Ovary (tissue), 3 donors: ENCODE data around the gene DYNC1LI2.

Experiments used
- POLR2A ChIP-seq: fragments of 450-650 bp; IDR thresholded peaks from one replicate; pipeline ENCODE4 v1.6.1; 2017; ENCODE audit warnings: antibody characterized with exemption, mild to moderate bottlenecking, moderate library complexity
- TF ChIP-seq, protein P1 (sequence below), 3 donors: fragments of 450-650 bp in 2 of 3; fragments of 200-600 bp in 1 of 3; IDR thresholded peaks; one replicate each; pipeline versions ENCODE4 v1.5.1 to v1.8.0; 2016 to 2022; ENCODE audit warnings: antibody characterized with exemption in 3 of 3, mild to moderate bottlenecking in 1 of 3
- donor health status: DM: no; HTN: no; CAD: no.

DNA sequence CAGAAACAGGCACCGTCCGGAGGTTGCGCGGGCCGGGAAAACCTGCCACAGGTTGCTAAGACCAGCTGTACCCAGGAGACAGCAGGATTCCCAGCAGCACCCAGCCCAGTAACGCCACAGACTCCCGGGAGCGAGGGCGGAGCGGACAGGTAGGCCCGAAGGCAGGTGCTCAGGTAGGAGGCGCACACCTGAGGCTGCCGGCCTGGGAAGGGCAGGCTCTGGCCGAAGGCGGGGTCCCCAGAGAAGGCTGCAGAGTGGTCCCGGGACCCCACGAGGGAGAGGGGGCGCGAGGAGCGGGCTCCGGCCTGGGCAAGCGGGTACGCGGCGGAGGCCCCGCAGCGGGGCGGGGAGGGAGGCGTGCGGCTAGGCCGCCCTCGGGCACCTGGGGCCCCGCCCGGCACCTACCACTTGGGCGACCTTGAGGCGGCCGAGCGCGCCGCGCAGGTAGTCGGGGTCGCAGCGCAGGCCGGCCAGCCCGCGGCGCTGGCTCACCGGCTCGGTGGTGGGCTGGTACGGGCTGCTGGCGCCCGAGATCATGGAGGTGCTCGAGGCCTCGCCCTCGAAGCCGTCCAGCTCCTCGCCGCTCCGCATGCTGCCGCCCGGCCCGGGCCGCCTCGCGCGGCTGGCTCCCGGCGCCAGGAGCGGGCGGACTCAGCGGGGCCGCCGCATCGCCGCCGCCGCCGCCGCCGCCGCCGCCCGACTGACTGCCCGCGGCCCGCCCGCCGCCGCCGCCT is 55.3 kb downstream of the DYNC1LI2 start:
- TF ChIP-seq, protein P1, sequence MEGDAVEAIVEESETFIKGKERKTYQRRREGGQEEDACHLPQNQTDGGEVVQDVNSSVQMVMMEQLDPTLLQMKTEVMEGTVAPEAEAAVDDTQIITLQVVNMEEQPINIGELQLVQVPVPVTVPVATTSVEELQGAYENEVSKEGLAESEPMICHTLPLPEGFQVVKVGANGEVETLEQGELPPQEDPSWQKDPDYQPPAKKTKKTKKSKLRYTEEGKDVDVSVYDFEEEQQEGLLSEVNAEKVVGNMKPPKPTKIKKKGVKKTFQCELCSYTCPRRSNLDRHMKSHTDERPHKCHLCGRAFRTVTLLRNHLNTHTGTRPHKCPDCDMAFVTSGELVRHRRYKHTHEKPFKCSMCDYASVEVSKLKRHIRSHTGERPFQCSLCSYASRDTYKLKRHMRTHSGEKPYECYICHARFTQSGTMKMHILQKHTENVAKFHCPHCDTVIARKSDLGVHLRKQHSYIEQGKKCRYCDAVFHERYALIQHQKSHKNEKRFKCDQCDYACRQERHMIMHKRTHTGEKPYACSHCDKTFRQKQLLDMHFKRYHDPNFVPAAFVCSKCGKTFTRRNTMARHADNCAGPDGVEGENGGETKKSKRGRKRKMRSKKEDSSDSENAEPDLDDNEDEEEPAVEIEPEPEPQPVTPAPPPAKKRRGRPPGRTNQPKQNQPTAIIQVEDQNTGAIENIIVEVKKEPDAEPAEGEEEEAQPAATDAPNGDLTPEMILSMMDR (IDR thresholded peaks at IDR 0.05), result no peak
- TF ChIP-seq POLR2A, result no peak
